GM18517 (cell line): Measurements from ENCODE around the gene MCU.
"Not testable (repeated sequence)": the region's sequence is repeated elsewhere in the genome, so short reads cannot be mapped to it uniquely, and the experiment has no call there.

Experiments used
- ATAC-seq: cut with Tn5 transposase; IDR thresholded peaks from one replicate; pipeline ENCODE4 v1.9.1; 2021; ENCODE audit warnings: mild to moderate bottlenecking, moderate library complexity; ENCODE audit not compliant: unreplicated experiment

MCU gene

GRCh38 chr10:72686430-72686829, 5.5 kb upstream of the MCU start:
- ATAC-seq = not testable (repeated sequence)

GRCh38 chr10:72687035-72687434, 4.9 kb upstream of the MCU start:
- ATAC-seq = no peak

- ATAC-seq = no peak
Observed at GRCh38 chr10:72688208-72688651, 3.7 kb upstream of the MCU start.

- no peak for ATAC-seq
Observed at GRCh38 chr10:72689660-72690059, 2.3 kb upstream of the MCU start.

- ATAC-seq = no peak
Observed at GRCh38 chr10:72690071-72690755, 1.7 kb upstream of the MCU start.

- no peak for ATAC-seq
Observed at GRCh38 chr10:72691470-72691862, 477 bp upstream of the MCU start.

GRCh38 chr10:72692744-72692993, 726 bp downstream of the MCU start:
- no peak for ATAC-seq

GRCh38 chr10:72692994-72693781, 1.2 kb downstream of the MCU start:
- no peak for ATAC-seq

GRCh38 chr10:72694476-72695369, 2.8 kb downstream of the MCU start:
- ATAC-seq = no peak

- ATAC-seq = no peak
Observed at GRCh38 chr10:72695496-72695895, 3.6 kb downstream of the MCU start.

GRCh38 chr10:72697716-72698115, 5.8 kb downstream of the MCU start:
- ATAC-seq = no peak

GRCh38 chr10:72702465-72702864, 10.5 kb downstream of the MCU start:
- not testable (repeated sequence) for ATAC-seq

- ATAC-seq = peak; percentile 66
Observed at GRCh38 chr10:72702868-72703581, 11.1 kb downstream of the MCU start.

GRCh38 chr10:72704117-72704516, 12.2 kb downstream of the MCU start:
- ATAC-seq = no peak

GRCh38 chr10:72709041-72709440, 17.1 kb downstream of the MCU start:
- no peak for ATAC-seq

GRCh38 chr10:72712136-72712535, 20.2 kb downstream of the MCU start:
- no peak for ATAC-seq

GRCh38 chr10:72719941-72720592, 28.1 kb downstream of the MCU start:
- ATAC-seq = no peak

- ATAC-seq = no peak
Observed at GRCh38 chr10:72720814-72721660, 29.1 kb downstream of the MCU start.

GRCh38 chr10:72727130-72727529, 35.2 kb downstream of the MCU start:
- no peak for ATAC-seq

GRCh38 chr10:72728462-72728861, 36.5 kb downstream of the MCU start:
- no peak for ATAC-seq
